Common myeloid progenitor, CD34-positive (primary cell): Measurements from ENCODE around the gene TOR4A.

ENCODE experiments used
- CTCF ChIA-PET: fragments of 350-600 bp; sonication (Branson Sonifier 250); formaldehyde crosslinking; loops from one replicate; lab custom pipeline; 2021; ENCODE audit warnings: antibody characterized with exemption; lab: Charles Lee
- POLR2A ChIA-PET: fragments of 350-600 bp; sonication (Branson Sonifier 250); formaldehyde crosslinking; loops from one replicate; lab custom pipeline; 2021; ENCODE audit warnings: antibody characterized with exemption; lab: Charles Lee
- DNase-seq, 3 donors: peaks; one replicate each; pipeline versions ENCODE4 v3.0.0 to v3.0.0-alpha.2; 2013
- H3K27ac ChIP-seq, 2 experiments: 1 replicate in 1 of 2; 2 replicates in 1 of 2; pipeline ENCODE4 v1.7.0; 2013; ENCODE audit warnings: inconsistent platforms in 2 of 2, low read length in 2 of 2, mild to moderate bottlenecking in 2 of 2, low read depth in 1 of 2, moderate library complexity in 1 of 2; ENCODE audit not compliant: severe bottlenecking in 2 of 2, insufficient read depth in 1 of 2, poor library complexity in 1 of 2
- H3K27me3 ChIP-seq, 5 experiments: replicated peaks in 2 of 5; 1 replicate in 3 of 5; 2 replicates in 2 of 5; pipeline versions ENCODE4 v1.6.1 to v1.7.0; 2013; ENCODE audit warnings: low read length in 4 of 5, mild to moderate bottlenecking in 2 of 5, moderate library complexity in 2 of 5, inconsistent platforms in 1 of 5; ENCODE audit not compliant: insufficient read depth in 5 of 5, control insufficient read depth in 4 of 5
- H3K36me3 ChIP-seq, 4 experiments: 1 replicate in 2 of 4; 2 replicates in 2 of 4; pipeline versions ENCODE4 v1.6.1 to v1.7.0; 2013; ENCODE audit warnings: low read length in 3 of 4, control low read depth in 1 of 4, mild to moderate bottlenecking in 1 of 4; ENCODE audit not compliant: control insufficient read depth in 4 of 4, insufficient read depth in 4 of 4
- H3K4me1 ChIP-seq, 4 experiments: 1 replicate in 3 of 4; 2 replicates in 1 of 4; pipeline versions ENCODE4 v1.6.1 to v1.7.1; 2013; ENCODE audit warnings: low read length in 3 of 4, mild to moderate bottlenecking in 3 of 4, control low read depth in 1 of 4, inconsistent platforms in 1 of 4, moderate library complexity in 1 of 4; ENCODE audit not compliant: control insufficient read depth in 4 of 4, insufficient read depth in 4 of 4; ENCODE audit errors: control extremely low read depth in 1 of 4
- H3K4me3 ChIP-seq, 7 experiments: 1 replicate in 4 of 7; 2 replicates in 3 of 7; pipeline versions ENCODE4 v1.5.1 to v1.7.0; 2013; ENCODE audit warnings: mild to moderate bottlenecking in 7 of 7, low read length in 6 of 7, moderate library complexity in 6 of 7, inconsistent platforms in 2 of 7, low read depth in 2 of 7, control low read depth in 1 of 7; ENCODE audit not compliant: insufficient read depth in 4 of 7, control insufficient read depth in 1 of 7; ENCODE audit errors: extremely low read depth in 1 of 7
- H3K9me3 ChIP-seq, 5 experiments: 1 replicate in 4 of 5; 2 replicates in 1 of 5; pipeline versions ENCODE4 v1.6.1 to v1.7.1; 2013; ENCODE audit warnings: low read length in 4 of 5, mild to moderate bottlenecking in 2 of 5, inconsistent platforms in 1 of 5, low read depth in 1 of 5, moderate library complexity in 1 of 5; ENCODE audit not compliant: control insufficient read depth in 4 of 5, insufficient read depth in 2 of 5; ENCODE audit errors: control extremely low read depth in 1 of 5
- WGBS: methylation state at CpG from one replicate; pipeline ENCODE4 v1.1.5; 2013; ENCODE audit not compliant: insufficient coverage; 5-methylcytosine and 5-hydroxymethylcytosine counted together

The TOR4A gene

GRCh38 chr9:137303151-137303892 is 25.8 kb downstream of the TOR4A start:
- Histone ChIP-seq H3K36me3 (no peaks in the 10 kb centered on the region), H3K27me3 (peaks cover 0 to 8% (median 2%) of the 10 kb centered on the region in 5 experiments), H3K27ac (peak overlapping the region in 1 of 2 experiments; percentile 25), H3K4me3 (peak overlapping the region in 5 of 7 experiments; percentile 25 to 74 (median 64)), H3K4me1 (peaks cover 5 to 74% (median 70%) of the 10 kb centered on the region in 4 experiments), H3K9me3 (no peaks in the 10 kb centered on the region)
- WGBS = 61% methylated on average over 21 of the region's 23 CpGs
- POLR2A ChIA-PET = no interaction called here
- DNase-seq = no peak
- CTCF ChIA-PET = interaction anchor here (1.2 to 5.6 kb wide), 7 partner anchors 10 to 140 kb away, joined by 3 to 56 read pairs (median 6); no protein-coding TSS in a partner anchor

- Histone ChIP-seq H3K4me1 (peaks cover 5 to 74% (median 70%) of the 10 kb centered on the region in 4 experiments), H3K36me3 (no peaks in the 10 kb centered on the region), H3K27ac (no peak overlapping the region), H3K9me3 (no peaks in the 10 kb centered on the region), H3K27me3 (peaks cover 0 to 8% (median 2%) of the 10 kb centered on the region in 5 experiments), H3K4me3 (no peak overlapping the region)
- 95% methylated on average over 21 of the region's 22 CpGs for WGBS
- DNase-seq = no peak
- CTCF ChIA-PET = interaction anchor here (1.2 to 5.6 kb wide), 7 partner anchors 9 to 140 kb away, joined by 3 to 56 read pairs (median 6); no protein-coding TSS in a partner anchor
- POLR2A ChIA-PET = no interaction called here
Measured at GRCh38 chr9:137303893-137304382, 26.4 kb downstream of the TOR4A start.

- 50% methylated on average over 10 of the region's 16 CpGs for WGBS
- no peaks in the 10 kb centered on the region for H3K9me3 ChIP-seq
- H3K27ac ChIP-seq = no peak overlapping the region
- CTCF ChIA-PET = interaction anchor here (0.8 to 5.6 kb wide), 8 partner anchors 8 to 139 kb away, joined by 3 to 56 read pairs (median 4); no protein-coding TSS in a partner anchor
- POLR2A ChIA-PET = no interaction called here
- H3K4me3 ChIP-seq = peak overlapping the region in 1 of 7 experiments; percentile 61
- peaks cover 5 to 74% (median 70%) of the 10 kb centered on the region in 4 experiments for H3K4me1 ChIP-seq
- no peaks in the 10 kb centered on the region for H3K36me3 ChIP-seq
- DNase-seq = peak in 2 of 3 donors; percentile 45 to 48
- H3K27me3 ChIP-seq = peaks cover 0 to 8% (median 2%) of the 10 kb centered on the region in 5 experiments
Measured at GRCh38 chr9:137304383-137305059, 27.0 kb downstream of the TOR4A start.

- ChIA-PET CTCF (interaction anchor here (0.8 to 5.6 kb wide), 6 partner anchors 14 to 138 kb away, joined by 3 to 56 read pairs (median 4); no protein-coding TSS in a partner anchor), POLR2A (no interaction called here)
- no peaks in the 10 kb centered on the region for H3K9me3 ChIP-seq
- H3K4me3 ChIP-seq = peak overlapping the region in 4 of 7 experiments; percentile 10 to 61 (median 37)
- peaks cover 0 to 8% (median 0%) of the 10 kb centered on the region in 5 experiments for H3K27me3 ChIP-seq
- no peaks in the 10 kb centered on the region for H3K36me3 ChIP-seq
- H3K27ac ChIP-seq = no peak overlapping the region
- peaks cover 4 to 69% (median 66%) of the 10 kb centered on the region in 4 experiments for H3K4me1 ChIP-seq
- DNase-seq = peak; percentile 59 to 79 (median 77)
- 36% methylated on average over 28 of the region's 36 CpGs for WGBS
Measured at GRCh38 chr9:137305060-137305797, 27.7 kb downstream of the TOR4A start.

- H3K4me3 ChIP-seq = peak overlapping the region in 3 of 7 experiments; percentile 20 to 61 (median 54)
- WGBS = 9% methylated on average over 5 of the region's 8 CpGs
- H3K36me3 ChIP-seq = no peaks in the 10 kb centered on the region
- H3K27me3 ChIP-seq = peaks cover 0 to 8% (median 0%) of the 10 kb centered on the region in 5 experiments
- H3K27ac ChIP-seq = no peak overlapping the region
- peaks cover 2 to 64% (median 62%) of the 10 kb centered on the region in 4 experiments for H3K4me1 ChIP-seq
- CTCF ChIA-PET = interaction anchor here (5.6 kb wide), 1 partner anchor 103 kb away, joined by 24 read pairs; no protein-coding TSS in a partner anchor
- POLR2A ChIA-PET = no interaction called here
- DNase-seq = no peak
- no peaks in the 10 kb centered on the region for H3K9me3 ChIP-seq
Measured at GRCh38 chr9:137305798-137306065, 28.2 kb downstream of the TOR4A start.

- Histone ChIP-seq H3K9me3 (no peaks in the 10 kb centered on the region), H3K27me3 (peaks cover 0 to 8% (median 0%) of the 10 kb centered on the region in 5 experiments), H3K4me1 (peaks cover 0 to 59% (median 56%) of the 10 kb centered on the region in 4 experiments), H3K27ac (no peak overlapping the region), H3K36me3 (no peaks in the 10 kb centered on the region), H3K4me3 (peak overlapping the region in 3 of 7 experiments; percentile 52 to 61 (median 54))
- CTCF ChIA-PET = interaction anchor here (1.2 to 5.6 kb wide), 2 partner anchors 9 to 103 kb away, joined by 3 to 24 read pairs; no protein-coding TSS in a partner anchor
- no peak for DNase-seq
- POLR2A ChIA-PET = interaction anchor here (1.6 kb wide), 1 partner anchor 14 kb away, joined by 4 read pairs; no protein-coding TSS in a partner anchor
- 20% methylated on average over 26 of the region's 30 CpGs for whole genome bisulfite sequencing
Measured at GRCh38 chr9:137306066-137306849, 28.7 kb downstream of the TOR4A start.
